GM21381 (cell line): ENCODE data around the gene CLN6.
"Not testable (repeated sequence)": the region's sequence is repeated elsewhere in the genome, so short reads cannot be mapped to it uniquely, and the experiment has no call there.

ENCODE experiments used
- ATAC-seq: cut with Tn5 transposase; IDR thresholded peaks from one replicate; pipeline ENCODE4 v1.9.1; 2021; ENCODE audit warnings: mild to moderate bottlenecking, moderate library complexity; ENCODE audit not compliant: unreplicated experiment

The CLN6 gene

DNA sequence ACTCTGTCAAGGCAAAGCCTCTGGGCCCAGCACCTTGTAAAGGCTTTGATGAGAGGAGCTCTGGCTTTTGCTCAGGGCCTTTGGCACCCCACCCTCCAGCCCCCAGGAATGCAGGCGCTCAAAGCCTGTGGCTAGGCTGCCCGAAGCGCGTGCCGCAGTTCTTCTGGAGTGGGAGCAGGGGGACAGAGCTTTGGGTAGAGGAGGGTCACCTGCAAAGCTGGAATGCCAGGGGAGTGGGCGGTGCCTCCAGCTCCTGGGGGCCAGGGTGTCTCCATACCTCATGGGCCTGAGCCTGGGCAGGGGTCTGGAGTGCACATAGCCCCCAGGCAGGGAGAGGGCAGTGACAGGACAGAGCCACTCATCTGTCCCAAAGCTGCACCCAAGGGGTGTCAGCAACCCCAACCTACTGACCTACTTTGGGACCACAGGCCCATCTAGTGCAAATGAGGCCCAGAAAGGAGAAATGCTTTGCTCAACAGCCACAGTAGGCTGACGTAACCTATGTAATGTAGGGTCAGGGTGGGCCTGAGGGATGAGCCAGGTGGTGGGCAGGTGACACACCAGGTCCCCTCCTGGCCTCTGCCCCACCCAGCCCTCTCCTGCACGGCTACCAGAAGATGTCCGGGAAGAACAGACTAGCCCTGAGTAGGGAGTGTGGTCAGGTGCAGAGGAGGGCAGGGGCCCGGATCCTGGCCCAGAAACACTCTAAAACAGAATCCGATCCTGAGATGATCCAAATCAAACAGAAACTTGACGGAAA lies 22.2 kb downstream of the CLN6 start:
- no peak for ATAC-seq

DNA sequence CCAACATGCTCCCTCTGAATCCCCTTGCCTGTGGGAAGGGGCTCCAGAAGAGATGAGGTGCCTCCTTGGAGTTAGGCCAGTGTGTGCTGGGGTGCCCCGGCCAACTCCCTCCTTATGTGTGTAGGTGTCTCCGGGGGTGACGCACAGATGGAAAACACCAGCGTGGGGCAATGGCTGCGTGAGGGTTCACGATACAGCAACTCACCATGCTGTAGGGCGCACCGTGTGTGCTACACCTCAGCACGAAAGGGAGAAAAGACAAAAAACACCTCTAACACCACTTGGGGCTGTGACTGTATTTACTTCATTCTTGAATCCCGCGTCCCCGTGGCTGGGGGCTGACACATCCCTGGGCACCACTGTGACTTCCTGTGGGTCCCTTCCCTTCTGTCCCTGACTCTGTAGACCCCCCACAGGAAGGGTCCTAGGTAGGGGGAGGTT lies 22.8 kb downstream of the CLN6 start:
- ATAC-seq: no peak

DNA sequence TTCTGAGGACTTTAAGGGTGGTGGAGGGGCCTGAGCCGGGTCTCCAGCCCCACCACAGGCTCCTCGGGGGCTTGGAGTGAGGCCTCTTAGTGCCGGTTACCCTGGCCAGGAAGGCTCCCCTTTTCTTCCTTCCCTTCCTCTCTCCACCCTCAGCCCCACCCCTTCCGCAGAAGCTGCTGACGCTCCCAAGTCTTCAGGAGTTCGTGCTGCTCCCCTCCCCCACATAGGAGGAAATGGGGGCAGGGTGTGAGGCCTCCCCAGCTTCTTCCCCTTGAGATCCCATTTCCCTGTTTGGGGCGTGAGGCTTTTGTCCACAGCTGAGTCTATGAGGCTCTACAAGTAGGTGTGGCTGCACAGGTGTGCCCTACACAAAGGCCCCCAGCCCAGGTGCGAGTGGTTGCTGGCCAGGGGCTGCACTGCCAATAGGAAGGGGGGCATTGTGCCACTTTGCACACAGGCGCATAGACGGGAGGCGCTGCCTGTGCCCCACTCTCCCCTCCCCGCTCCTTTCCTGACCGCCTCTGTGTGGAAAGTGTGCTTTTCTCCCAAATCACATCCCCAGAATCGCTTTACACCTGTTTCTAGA lies 23.5 kb downstream of the CLN6 start:
- no peak for ATAC-seq

DNA sequence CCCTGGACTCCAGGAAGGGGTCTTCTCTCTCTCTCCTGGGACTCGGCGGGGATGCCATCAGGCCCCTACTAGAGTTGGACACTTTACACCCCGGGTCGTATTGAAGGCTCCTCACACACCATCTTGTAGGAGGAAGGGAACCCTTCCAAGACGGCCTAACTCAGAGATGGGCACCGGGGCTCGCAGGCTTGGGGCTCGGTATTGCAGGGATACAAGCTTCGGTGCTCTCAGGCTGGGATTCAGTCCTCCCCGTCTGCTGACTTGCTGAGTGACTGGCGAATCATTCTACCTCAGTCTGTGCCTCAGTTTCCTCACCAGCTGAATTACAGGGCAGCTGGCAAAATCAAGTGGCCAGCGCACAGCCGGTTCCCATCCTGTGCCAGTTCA lies 24.0 kb downstream of the CLN6 start:
- no peak for ATAC-seq

DNA sequence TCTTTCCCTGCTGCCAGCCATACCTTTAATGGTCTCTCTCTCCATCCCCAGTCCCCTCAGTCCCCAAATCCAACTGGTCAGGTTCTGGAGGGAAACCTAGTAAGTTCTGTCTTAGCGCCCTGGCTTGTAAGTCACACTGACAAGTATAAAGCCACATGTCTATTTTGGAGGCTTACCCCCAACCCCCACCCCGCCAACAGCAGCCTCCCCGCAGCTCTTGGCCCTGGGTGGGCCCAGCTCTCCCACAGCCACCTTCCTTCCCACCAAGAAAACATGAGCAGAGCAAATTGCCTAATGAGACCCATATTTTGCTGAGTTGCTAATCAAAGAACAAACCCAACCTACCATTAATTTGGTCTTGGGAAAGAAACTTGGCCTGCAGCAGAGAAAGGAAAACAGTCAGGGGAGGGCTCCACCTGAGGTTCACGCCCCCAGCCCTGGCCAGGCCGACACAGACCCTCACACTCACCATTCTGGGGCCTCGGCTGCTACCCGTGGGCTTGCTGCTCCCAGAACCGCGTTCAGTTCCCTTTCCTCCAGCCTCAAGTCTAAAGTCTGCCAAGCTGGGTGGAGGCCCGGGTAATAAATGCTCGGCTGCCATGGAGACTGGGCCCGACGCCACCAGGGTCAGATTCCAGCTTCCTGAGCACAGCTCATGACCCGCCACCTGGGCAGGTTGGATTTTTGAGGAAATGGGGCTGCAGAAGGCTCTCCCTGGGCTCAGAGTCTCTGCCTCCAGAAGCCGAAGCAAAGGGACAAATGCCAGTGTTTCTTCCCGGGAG lies 24.6 kb downstream of the CLN6 start, which contains the start of gene CALML4:
TSS of gene CALML4 (minus strand) at position 557 of the 782 bp plus-strand sequence. CDS start at position 472, 85 bp downstream.
- ATAC-seq: no peak

DNA sequence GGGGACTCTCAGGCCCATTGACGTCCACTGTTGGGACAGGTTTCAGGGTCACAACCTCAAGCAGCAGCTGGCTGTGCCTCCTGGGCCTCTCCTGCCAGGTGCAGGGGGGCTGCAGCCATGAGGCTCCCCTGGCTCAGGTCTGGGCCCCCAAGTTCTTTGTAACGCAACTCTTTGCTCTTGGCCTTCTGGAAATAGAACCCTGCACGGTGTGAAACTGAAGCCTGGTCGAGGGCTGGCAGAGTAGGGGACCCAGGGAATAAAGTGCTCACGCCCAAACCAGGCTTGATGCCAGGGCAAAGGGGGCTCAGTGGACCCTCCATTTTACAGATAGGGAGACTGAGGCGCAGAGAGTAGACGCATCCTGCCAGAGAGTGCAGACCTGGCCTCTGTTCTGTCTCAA lies 25.2 kb downstream of the CLN6 start:
- no peak for ATAC-seq

DNA sequence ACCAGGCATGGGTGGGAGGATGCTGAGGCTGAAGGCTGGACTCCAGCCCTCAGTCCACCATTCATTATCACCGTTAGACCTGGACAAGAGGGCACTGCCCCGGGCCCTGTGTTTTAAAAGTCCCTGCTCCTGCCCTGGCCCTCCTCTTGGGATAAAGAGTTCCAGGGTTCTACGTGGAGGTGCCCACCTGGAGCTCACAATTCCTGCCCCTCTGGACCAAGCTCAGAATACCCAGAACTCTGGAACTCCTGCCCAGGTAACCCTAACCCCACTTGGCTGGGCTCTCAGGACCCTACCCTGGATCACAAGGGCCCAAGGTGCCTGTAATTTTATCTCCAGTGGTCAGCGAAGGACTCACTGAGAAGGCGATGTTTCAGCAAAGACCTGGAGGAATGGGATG lies 25.6 kb downstream of the CLN6 start:
- no peak for ATAC-seq

DNA sequence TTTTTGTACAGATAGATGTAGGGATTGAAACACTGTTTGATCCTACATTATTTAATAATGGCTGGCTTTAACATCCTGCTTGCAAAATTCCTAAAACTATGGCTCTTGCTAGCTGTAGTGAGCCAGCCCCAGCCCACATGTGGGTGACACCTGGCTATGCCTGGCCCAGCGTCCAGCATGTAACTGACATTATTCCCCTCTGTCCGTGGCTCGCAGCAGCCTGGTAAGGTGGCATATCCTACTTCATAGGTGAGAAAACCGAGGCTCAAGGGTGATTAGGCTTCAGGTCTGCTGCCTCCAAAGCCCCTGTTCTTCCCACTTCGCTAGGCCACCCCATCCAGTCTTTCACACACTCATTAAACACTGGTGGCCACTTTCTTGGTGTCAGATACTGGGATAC lies 26.0 kb downstream of the CLN6 start:
- ATAC-seq: no peak

DNA sequence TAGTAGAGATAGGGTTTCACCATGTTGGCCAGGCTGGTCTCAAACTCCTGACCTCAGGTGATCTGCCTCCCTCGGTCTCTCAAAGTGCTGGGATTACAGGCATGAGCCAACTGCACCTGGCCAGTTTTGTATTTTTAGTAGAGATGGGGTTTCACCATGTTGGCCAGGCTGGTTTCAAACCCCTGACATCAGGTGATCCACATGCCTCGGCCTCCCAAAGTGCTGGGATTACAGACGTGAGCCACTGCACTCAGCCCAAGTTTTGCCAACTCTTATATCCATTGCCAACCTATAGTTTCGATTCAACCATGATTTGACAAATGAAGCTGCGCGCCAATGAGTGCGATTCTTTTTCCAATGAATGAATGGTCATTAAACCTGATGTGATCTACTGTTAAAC lies 26.5 kb downstream of the CLN6 start:
- ATAC-seq: not testable (repeated sequence)

DNA sequence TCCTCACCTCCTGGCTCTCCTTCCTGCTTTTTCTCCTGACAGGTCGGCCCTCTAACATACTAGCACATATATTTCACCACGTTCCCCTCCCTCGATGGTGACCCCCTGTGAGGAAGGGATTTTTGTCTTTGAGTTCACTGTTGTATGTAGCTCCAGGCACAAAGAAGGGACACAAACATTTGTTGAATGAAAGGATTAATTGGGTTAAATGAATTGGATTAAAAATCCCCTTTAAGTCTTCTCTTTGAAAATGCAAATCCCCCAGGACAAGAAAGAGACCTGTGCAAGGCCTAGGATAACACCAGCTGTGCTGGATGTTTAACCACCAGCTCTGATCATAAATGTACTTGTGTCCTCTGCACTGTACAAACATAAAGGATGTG lies 27.7 kb downstream of the CLN6 start:
- no peak for ATAC-seq

DNA sequence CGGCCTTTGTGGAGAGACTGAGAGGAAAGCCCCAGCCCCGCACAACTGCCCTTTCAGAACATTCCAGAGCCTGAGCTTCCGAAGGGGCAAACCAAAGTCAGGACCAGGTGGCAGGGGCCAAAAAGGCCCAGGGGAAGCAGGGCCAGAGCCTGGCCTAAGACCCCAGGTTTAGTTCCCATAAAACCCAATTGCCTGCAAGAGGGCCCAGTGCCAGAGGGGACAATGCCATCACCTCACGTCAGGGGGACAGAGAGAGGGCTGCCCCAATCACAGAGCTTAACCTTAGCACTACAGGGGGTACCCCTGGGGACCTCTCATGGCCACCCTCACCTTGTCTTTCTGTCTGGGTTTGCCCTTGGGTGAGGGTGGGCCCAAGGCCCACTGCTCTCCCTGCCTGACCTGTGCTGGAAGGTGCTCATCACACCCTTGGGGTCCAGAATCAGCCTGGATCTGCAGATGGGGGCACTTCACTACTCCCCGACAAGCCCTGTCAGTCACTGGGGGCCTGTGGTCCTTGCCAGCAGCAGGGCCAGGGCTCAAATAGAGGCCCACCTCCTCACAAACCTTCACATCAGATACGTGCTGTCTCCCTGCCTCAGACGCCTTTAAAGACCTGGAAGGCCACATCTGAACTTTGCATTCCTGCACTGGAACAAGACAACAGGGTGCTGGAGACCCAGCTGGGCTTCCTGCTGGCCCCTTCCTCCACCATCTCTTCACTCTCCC lies 28.2 kb downstream of the CLN6 start:
- ATAC-seq: no peak

DNA sequence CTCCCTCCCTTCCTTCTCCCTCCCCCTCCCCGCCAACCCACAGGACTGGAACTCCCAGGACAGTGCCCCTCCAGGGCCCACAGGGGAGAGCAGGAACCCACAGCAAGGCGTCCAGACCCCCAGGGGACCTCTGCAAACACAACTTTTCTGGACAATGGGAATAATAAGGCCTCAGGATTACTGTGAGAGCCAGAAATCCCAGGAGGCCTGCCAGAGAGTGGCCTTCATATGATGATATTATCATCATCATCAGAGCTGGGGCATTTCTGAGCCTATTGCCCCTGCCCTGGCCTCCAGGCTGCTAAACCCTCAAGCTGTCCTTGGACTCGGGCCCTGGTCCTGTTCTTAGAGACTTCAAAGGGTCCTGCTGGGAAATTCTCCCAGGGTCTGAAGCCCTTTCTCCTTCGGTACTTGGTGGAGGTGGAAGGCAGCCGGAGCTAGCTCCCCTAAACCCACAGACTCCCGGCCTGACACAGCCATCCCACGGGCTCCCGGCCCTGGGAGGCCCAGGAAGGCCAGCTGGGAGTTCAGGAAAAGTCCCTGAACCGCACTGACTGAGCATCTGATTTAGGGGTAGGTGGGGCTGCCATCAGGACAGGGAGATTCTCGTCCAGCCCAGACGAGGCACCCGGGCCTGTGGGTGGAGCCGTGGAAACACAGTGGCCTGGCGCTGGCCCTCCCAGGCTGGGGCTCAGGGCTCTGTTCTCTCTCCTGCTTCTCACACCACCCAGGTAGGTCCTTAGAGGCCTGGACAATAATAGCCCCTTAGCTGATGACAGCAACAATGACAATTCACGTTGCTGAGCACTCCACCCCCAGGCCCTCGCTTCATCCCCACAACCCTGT lies 29.3 kb downstream of the CLN6 start:
- no peak for ATAC-seq

DNA sequence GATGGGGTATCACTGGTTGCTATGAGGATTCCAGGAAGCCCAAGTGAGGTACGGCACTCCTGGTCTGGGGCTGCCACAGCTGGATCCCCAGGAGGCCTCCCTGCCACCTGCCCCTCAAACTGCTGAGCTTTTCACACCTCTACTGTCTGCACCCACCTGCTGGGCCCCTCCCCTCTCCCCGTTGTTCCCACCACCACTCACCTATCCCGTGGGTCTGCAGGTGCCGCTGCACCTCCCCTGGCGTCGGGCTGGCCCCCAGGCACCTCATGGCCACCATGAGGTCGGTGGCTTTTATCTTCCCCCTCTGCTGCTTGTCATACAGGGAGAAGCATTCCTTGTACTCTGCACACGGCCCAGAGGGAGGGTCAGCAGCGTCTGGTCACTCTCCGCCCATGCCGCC lies 30.2 kb downstream of the CLN6 start:
- ATAC-seq: no peak

DNA sequence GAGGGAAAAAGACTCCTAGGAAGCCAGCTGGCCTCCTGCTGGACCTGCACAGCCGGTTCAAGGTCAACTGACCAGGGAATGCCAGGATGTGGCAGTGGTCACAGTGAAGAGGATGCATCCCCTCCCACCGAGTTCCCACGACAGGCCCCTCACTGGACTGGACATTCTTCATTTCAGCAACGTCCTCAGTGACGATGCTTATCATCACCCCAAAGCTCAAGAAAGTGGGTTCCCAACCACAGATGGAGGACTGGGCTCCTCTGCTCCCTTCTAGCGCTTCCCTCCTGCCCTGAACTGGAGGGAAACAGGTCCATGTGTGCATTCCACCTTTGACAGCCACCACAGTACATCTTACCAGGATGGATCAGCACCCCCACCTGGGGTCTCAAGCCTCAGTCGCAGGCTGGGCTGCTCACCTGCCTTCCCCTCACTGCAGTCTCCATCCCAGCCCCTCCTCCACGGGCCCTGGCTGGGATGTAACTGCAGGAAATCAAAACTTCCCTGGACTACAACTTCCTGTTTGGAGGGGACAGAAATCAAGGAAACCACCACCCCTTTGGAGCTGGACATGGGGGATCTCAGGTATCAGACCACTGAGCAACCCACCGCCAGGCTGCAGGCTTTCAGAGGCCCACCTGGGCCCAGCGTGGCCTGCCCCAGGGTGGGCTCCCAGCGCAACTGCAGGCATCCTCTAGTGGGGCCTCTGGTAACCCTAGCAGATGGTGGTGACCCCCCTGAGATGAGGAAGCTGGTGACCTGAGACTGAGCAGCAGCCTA lies 31.7 kb downstream of the CLN6 start:
- ATAC-seq: no peak

DNA sequence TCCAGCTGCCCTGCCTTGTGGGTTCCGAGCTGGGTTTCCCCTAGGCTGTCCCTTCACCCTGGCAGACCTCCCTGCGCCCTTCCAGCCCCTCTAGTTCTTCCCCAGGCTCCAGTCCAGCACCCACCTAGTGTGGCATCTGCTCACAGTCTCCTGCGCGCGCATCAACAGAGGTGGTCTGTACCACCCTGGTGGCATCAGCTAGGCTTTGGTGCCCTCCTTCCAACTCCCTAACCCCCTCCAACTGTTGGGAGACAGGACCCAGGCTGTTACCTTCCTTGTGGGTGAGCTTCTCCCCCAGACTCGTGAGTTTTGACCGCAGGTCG lies 32.4 kb downstream of the CLN6 start:
- no peak for ATAC-seq

DNA sequence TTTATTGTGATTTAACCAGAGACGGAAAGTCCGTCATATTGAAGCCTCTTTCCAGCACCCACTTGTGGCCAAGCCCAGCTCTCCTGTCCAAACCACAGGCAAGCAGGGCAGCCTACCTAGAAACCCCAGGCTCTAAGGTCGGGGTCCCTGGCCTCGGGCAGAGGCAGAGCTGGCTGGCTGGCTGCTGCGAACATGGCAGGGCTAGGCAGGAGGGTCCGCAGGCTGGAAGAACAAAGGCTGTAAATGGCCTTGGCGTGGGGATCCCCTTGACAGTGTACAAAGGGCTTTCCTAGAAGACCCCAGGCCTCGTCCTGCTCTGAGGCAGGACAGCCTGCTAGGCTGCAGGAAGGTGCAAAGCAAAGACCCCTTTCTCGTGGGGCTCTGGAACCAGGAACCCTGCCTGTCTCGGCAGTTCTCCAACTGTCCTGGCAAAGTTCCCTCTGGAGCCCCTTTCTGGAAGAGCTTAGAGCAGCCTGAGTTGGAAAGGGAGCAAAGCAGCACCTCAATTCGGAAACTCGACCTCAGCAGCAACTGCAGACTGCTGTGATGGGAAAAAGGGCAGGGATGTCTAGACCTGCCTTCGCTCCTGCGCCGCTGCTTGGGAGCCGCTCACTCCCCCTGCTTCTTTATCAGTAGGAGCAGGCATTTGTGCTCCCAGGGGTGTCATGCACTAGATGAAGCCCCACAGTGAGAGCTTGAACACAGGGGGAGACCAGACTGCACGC lies 32.9 kb downstream of the CLN6 start:
- ATAC-seq: no peak

DNA sequence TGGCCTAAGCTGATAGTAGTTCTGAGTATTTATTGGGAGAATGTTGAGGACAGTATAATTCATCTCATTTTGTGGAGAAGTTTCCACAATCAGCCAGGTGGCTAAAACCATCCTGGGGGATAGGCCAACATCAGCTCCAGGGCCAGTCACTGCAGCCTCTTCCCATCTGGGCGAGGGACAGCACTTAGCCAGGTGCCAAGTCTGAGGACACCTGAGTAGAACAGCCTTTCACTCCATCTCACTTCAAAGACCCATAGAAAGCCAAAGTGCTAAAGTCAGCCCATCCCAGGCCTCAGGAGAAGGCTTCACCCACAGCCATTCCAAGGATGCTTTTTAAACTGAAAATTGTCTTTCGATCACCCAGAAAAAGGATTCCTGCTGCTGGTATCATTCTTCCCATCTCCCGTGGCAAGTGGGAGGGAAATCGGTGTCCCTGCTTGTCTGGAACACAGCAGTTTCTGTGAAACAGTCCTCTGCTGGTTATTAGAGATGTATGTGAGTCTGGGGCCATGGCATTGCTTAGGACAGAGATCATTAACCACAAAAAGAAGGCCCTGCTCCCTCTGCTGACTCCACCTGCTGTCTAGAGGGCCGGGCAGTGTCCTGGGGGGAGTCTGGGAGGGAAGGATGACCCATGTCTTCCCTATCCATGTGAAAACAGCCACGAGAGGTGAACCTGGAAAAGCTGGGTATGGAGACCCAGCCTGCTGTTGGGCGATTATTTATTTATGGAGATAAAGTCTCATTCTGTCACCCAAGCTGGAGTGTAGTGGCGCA lies 34.0 kb downstream of the CLN6 start:
- no peak for ATAC-seq

DNA sequence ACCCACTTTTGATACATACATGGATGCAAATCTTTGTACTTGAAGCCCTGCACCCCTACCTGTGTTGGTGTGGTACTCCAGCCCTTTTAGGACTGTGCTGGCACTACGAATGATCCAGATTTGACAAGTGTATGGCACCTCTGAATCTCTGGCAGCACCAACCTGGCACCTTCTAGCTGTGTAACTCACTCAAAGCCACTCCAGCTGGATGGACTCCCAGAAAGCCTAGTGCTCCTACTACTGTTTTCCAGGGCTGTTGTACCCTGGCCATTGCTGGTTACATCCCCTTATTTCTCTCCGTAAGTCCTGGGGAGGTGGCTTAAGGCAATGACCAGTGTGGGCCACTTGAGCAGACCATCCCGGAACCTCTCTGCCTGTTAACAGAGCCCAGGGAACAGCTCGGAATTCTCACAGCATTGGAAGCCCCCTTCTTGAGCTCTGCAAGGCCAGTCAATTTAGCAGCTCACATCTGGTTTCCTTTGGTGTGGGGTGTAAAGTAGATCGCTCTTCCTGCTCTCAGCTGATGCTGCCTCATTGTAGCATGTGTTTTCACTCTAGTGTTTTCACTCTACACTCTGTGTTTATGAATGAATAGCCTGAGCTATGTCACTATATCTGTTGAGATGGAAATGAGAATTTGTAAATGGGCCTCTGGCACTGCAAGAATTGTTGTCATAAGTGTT lies 36.6 kb downstream of the CLN6 start:
- ATAC-seq: no peak
